Ovary (tissue), 9 donors: Measurements from ENCODE around the gene F12. TPM values are rescaled to one million over a fixed set of nuclear protein-coding genes. Genes with fewer than 3 reads are reported as not detected.

Experiments used
- DNase-seq, 5 donors: peaks; one replicate each; pipeline ENCODE4 v3.0.0-alpha.2; 2019 to 2020
- H3K27ac ChIP-seq, 2 donors: fragments of 200-600 bp; one replicate each; pipeline versions ENCODE4 v1.5.1 to v1.8.0; 2019 to 2022
- H3K27me3 ChIP-seq: fragments of 200-600 bp; one replicate; pipeline ENCODE4 v1.8.0; 2022
- H3K36me3 ChIP-seq: fragments of 200-600 bp; sonication (generic); one replicate; pipeline ENCODE4 v1.5.1; 2019
- H3K4me1 ChIP-seq: one replicate; pipeline ENCODE4 v1.8.1; 2013; ENCODE audit warnings: mild to moderate bottlenecking, moderate library complexity; ENCODE audit not compliant: insufficient read depth
- H3K4me3 ChIP-seq: fragments of 200-600 bp; sonication (generic); one replicate; pipeline ENCODE4 v1.5.1; 2017
- H3K9me3 ChIP-seq, 2 donors: fragments of 200-600 bp in 1 of 2; sonication (generic) in 1 of 2; one replicate each; pipeline versions ENCODE4 v1.5.1 to v1.8.1; 2013 to 2019; ENCODE audit warnings: mild to moderate bottlenecking in 1 of 2, moderate library complexity in 1 of 2
- CTCF ChIP-seq, 3 donors: fragments of 450-650 bp in 2 of 3; fragments of 200-600 bp in 1 of 3; IDR thresholded peaks; one replicate each; pipeline versions ENCODE4 v1.5.1 to v1.8.0; 2016 to 2022; ENCODE audit warnings: antibody characterized with exemption in 3 of 3, mild to moderate bottlenecking in 1 of 3
- EP300 ChIP-seq: sonication (generic); formaldehyde crosslinking; IDR thresholded peaks from one replicate; pipeline ENCODE4 v1.6.1; 2017; ENCODE audit warnings: antibody characterized with exemption
- POLR2A ChIP-seq: fragments of 450-650 bp; IDR thresholded peaks from one replicate; pipeline ENCODE4 v1.6.1; 2017; ENCODE audit warnings: antibody characterized with exemption, mild to moderate bottlenecking, moderate library complexity
- WGBS, 3 donors: extraction: QIAGEN DNeasy Blood & Tissue Kit in 1 of 3; methylation state at CpG; one replicate each; pipeline versions ENCODE4 v1.1.5 to v1.1.7; 2013 to 2017; 5-methylcytosine and 5-hydroxymethylcytosine counted together
- intact Hi-C, 4 donors: fragments of 100-400 bp; cut with DNase I; formaldehyde crosslinking; loops; one replicate each; pipeline versions ENCODE4 v1.11.0 to v1.15.1; 2022 to 2023
- polyA plus RNA-seq, 2 donors: library from polyadenylated mRNA; stranded (reverse); fragments of 200-250 nt in 1 of 2; fragments of 350-450 nt in 1 of 2; fragmentation: Illumina TruSeq in 1 of 2; extraction: RNeasy Lipid Tissue Mini Kit (QIAGEN cat#74804) in 1 of 2; gene quantifications; one replicate each; pipeline ENCODE4 v1.2.3, GENCODE V29; 2013 to 2014
- total RNA-seq, 7 donors: library from RNA; depleted of rRNA in 2 of 7; stranded (reverse); fragments of >200 nt in 2 of 7; fragmentation: NEBNext Ultra II Directional in 3 of 7; extraction: Animal tissue kit (Norgen Biotek cat#: 25700) in 3 of 7; gene quantifications; one replicate each; pipeline versions ENCODE4 v1.1.0 to v1.2.4, GENCODE V29; 2016 to 2023
- donor health status: DM: no; HTN: no; CAD: no; lungs with moderate emphysema.
- donor health status: DM: no; HTN: no; CAD: no.
- donor health status: Bipolar disorder and iron deficiency.
- donor health status: DM: yes; HTN: yes; CAD: no.
- donor health status: DM: no; HTN: no; CAD: no.
- donor health status: DM: yes; HTN: yes; CAD: no.

F12 gene
- total and polyA plus RNA-seq, 9 donors, result 0.28 to 1.7 TPM; not detected in 7

DNA sequence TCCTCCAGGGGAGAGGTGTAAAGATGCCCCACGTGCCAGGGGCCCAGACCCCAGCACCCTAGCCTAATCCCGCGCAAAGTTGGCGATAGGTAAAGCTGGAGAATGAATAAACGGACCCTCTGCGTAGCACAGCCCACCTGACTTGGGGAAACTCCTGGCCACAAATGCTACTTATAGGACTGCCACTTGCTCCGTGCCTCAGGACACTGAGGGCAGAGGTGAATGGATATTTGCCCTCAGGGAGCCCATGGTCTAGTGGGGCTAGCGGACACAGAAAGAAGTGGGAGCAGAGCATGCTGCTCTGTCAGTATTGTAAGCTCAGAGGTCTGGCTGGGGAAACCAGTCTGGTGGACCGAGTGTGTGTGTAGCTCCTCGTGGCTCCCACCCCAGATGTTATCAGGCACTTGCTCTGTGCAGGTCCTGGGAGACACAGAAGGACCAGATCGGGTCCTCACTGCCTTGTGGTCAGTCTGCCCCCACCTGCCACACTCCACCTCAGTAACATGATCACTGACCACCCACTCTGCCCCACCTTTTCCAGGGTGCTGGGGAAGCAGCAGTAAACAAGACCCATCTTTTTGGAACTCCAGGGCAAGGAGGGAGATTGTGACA, 18.0 kb upstream of the F12 start:
- TF ChIP-seq POLR2A, result no peak
- TF ChIP-seq CTCF (IDR thresholded peaks at IDR 0.05), result no peak
- TF ChIP-seq EP300, result no peak
- Histone ChIP-seq H3K9me3 (no peaks in the 10 kb centered on the region), H3K36me3 (no peaks in the 10 kb centered on the region), H3K4me3 (peak overlapping the region; percentile 65), H3K4me1 (peaks cover 11% of the 10 kb centered on the region), H3K27me3 (no peaks in the 10 kb centered on the region), H3K27ac (peak overlapping the region; percentile 56 to 65)
- intact Hi-C loops, result no loop called here
- WGBS, 3 donors, result 15 to 18% (median 15%) methylated on average over 11 of the region's 11 CpGs
- DNase-seq, result no peak

GRCh38 chr5:177426566-177427210, 17.3 kb upstream of the F12 start, which contains the start of gene GRK6:
Gene GRK6 (plus strand): TSS chr5:177426676. CDS start chr5:177426846, 170 bp downstream.
- H3K4me1 ChIP-seq, result peaks cover 11% of the 10 kb centered on the region
- peak within 1 kb of the TSS; percentile 65 for H3K4me3 ChIP-seq
- H3K27ac ChIP-seq, result peak within 1 kb of the TSS; percentile 88 to 91
- DNase-seq, result peak; percentile 50 to 78 (median 67)
- no peaks in the 10 kb centered on the region for H3K27me3 ChIP-seq
- H3K36me3 ChIP-seq, result no peaks in the 10 kb centered on the region
- no peaks in the 10 kb centered on the region for H3K9me3 ChIP-seq
- intact Hi-C loops, result no loop called here
- WGBS, 3 donors, result 0% methylated on average over 46 to 82 of the region's 82 CpGs
- TF ChIP-seq EP300 (no peak), CTCF (IDR thresholded peaks at IDR 0.05) (no peak), POLR2A (peak; percentile 34)

GRCh38 chr5:177425801-177426565, 16.6 kb upstream of the F12 start:
- intact Hi-C loops, result no loop called here
- H3K4me3 ChIP-seq, result peak overlapping the region; percentile 45
- WGBS, 3 donors, result 0 to 1% (median 0%) methylated on average over 49 to 52 of the region's 52 CpGs
- H3K27ac ChIP-seq, result peak overlapping the region; percentile 88 to 91
- no peaks in the 10 kb centered on the region for H3K36me3 ChIP-seq
- DNase-seq, result peak; percentile 99 to 100 (median 100)
- H3K9me3 ChIP-seq, result no peaks in the 10 kb centered on the region
- H3K27me3 ChIP-seq, result no peaks in the 10 kb centered on the region
- peaks cover 11% of the 10 kb centered on the region for H3K4me1 ChIP-seq
- TF ChIP-seq CTCF (IDR thresholded peaks at IDR 0.05) (no peak), EP300 (peak; percentile 74), POLR2A (peak; percentile 71)

GRCh38 chr5:177425196-177425800, 15.9 kb upstream of the F12 start:
- H3K36me3 ChIP-seq, result no peaks in the 10 kb centered on the region
- peak overlapping the region; percentile 88 to 91 for H3K27ac ChIP-seq
- 52 to 60% (median 59%) methylated on average over 13 of the region's 13 CpGs for WGBS, 3 donors
- peak overlapping the region; percentile 45 for H3K4me3 ChIP-seq
- TF ChIP-seq POLR2A (no peak), EP300 (no peak), CTCF (IDR thresholded peaks at IDR 0.05) (no peak)
- no peak for DNase-seq
- no peaks in the 10 kb centered on the region for H3K27me3 ChIP-seq
- no peaks in the 10 kb centered on the region for H3K9me3 ChIP-seq
- peaks cover 11% of the 10 kb centered on the region for H3K4me1 ChIP-seq
- intact Hi-C loops, result no loop called here
